Adrenal gland (tissue), 12 donors: ENCODE measurements around the gene KRTAP10-3. TPM values are rescaled to one million over a fixed set of nuclear protein-coding genes. Genes with fewer than 3 reads are reported as not detected.
"Not testable (repeated sequence)": the region's sequence is repeated elsewhere in the genome, so short reads cannot be mapped to it uniquely, and the experiment has no call there.

Source experiments
- DNase-seq, 7 donors: peaks; one replicate each; pipeline ENCODE4 v3.0.0-alpha.2; 2019 to 2020
- H3K27ac ChIP-seq, 5 donors: fragments of 200-600 bp; sonication (generic) in 4 of 5; 1 replicate in 3 of 5; 2 replicates in 2 of 5; pipeline versions ENCODE4 v1.5.1 to v1.8.0; 2016 to 2020; ENCODE audit warnings: mild to moderate bottlenecking in 1 of 5
- H3K27me3 ChIP-seq: fragments of 200-600 bp; 2 replicates; pipeline ENCODE4 v1.8.0; 2021
- H3K36me3 ChIP-seq, 2 donors: fragments of 200-600 bp; replicated peaks in 1 of 2; 1 replicate in 1 of 2; 2 replicates in 1 of 2; pipeline versions ENCODE4 v1.5.1 to v1.8.0; 2018 to 2022
- H3K4me1 ChIP-seq, 2 donors: fragments of 200-600 bp; replicated peaks in 1 of 2; 1 replicate in 1 of 2; 2 replicates in 1 of 2; pipeline versions ENCODE4 v1.5.1 to v1.8.0; 2018 to 2021
- H3K4me3 ChIP-seq, 4 donors: fragments of 200-600 bp; sonication (generic) in 3 of 4; one replicate each; pipeline ENCODE4 v1.5.1; 2016 to 2018
- H3K9me3 ChIP-seq, 3 donors: fragments of 200-600 bp; sonication (generic) in 1 of 3; replicated peaks in 1 of 3; 1 replicate in 2 of 3; 2 replicates in 1 of 3; pipeline versions ENCODE4 v1.5.1 to v1.8.0; 2016 to 2021
- CTCF ChIP-seq, 6 experiments: fragments of 450-650 bp in 4 of 6; fragments of 200-600 bp in 2 of 6; sonication (generic) in 1 of 6; IDR thresholded peaks; 1 replicate in 5 of 6; 2 replicates in 1 of 6; pipeline versions ENCODE4 v1.5.1 to v1.8.0; 2016 to 2021; ENCODE audit warnings: antibody characterized with exemption in 6 of 6, mild to moderate bottlenecking in 2 of 6, moderate library complexity in 1 of 6
- POLR2A ChIP-seq, 2 donors: fragments of 450-650 bp; IDR thresholded peaks; one replicate each; pipeline ENCODE4 v1.6.1; 2017; ENCODE audit warnings: antibody characterized with exemption in 2 of 2, mild to moderate bottlenecking in 2 of 2, moderate library complexity in 1 of 2
- WGBS, 4 donors: extraction: QIAGEN DNeasy Blood & Tissue Kit in 2 of 4; methylation state at CpG; one replicate each; pipeline versions ENCODE4 v1.1.5 to v1.1.7; 2013 to 2017; 5-methylcytosine and 5-hydroxymethylcytosine counted together
- intact Hi-C, 2 donors: fragments of 100-400 bp; cut with DNase I; formaldehyde crosslinking; loops; one replicate each; pipeline versions ENCODE4 v1.14.1 to v1.15.0; 2022 to 2023
- polyA plus RNA-seq, 3 donors: library from polyadenylated mRNA; stranded (reverse); fragments of 200-250 nt in 2 of 3; fragments of 350-450 nt in 1 of 3; fragmentation: Illumina TruSeq in 1 of 3; extraction: RNeasy Lipid Tissue Mini Kit (QIAGEN cat#74804) in 1 of 3; gene quantifications; one replicate each; pipeline ENCODE4 v1.2.3, GENCODE V29; 2013 to 2014
- total RNA-seq, 9 donors: library from RNA; depleted of rRNA in 4 of 9; stranded (reverse); fragments of >200 nt in 4 of 9; fragments of 120-200 nt in 1 of 9; fragmentation: NEBNext Ultra II Directional in 1 of 9; extraction: Animal tissue kit (Norgen Biotek cat#: 25700) in 1 of 9; gene quantifications; one replicate each; pipeline versions ENCODE4 v1.1.0 to v1.2.4, GENCODE V29; 2013 to 2023
- donor health status: healthy with polysubstance abuse.
- donor health status: Bipolar disorder and iron deficiency.
- donor health status: DM: yes; HTN: yes; CAD: no.
- donor health status: DM: no; HTN: no; CAD: no.
- donor health status: DM: no; HTN: no; CAD: no.
- donor health status: DM: yes; HTN: yes; CAD: no.

Gene KRTAP10-3
- total and polyA plus RNA-seq, 12 donors = not detected

DNA sequence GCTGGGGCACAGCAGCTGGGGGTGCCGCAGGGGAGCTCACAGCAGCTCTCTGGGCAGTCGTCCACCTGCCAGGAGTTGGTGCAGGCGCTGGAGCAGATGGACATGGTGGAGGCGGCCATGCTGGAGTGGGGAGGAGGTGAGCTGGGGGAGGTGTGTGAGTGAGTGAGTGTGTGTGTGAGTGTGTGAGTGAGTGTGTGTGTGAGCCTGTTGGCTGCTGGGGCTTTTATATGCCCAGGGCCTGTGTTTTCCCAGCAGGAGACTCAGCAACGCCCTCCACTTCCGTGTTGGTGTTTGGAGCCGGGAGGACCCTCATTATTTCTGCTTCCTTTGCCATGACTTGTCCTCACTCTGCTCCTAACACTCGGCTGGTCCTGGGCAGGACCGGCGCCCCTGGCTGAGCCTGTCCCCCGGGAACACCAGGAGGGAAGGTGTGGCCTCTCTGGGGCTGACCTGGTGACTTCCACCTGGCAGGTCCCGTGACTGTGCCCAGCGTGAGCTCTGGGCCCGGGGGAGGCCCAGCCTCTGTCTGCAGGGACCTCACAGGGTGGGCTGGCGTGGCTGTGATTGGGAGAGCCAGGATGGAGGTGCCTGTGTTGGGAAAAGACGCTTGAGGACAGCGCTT, 7.1 kb downstream of the KRTAP10-3 start, which contains the start of gene KRTAP10-2:
Gene KRTAP10-2 (minus strand): TSS at position 166 of the 622 bp plus-strand sequence. CDS start 47 bp downstream, at position 119.
- WGBS, 4 donors = 57 to 66% (median 63%) methylated on average over 14 to 17 of the region's 17 CpGs
- intact Hi-C loops = loop anchor here in 1 of 2 donors (10.0 kb wide), 1 partner anchor 203 kb away; no protein-coding TSS in a partner anchor

GRCh38 chr21:44550807-44551206, 7.8 kb downstream of the KRTAP10-3 start:
- Histone ChIP-seq H3K4me1 (no peaks in the 10 kb centered on the region), H3K36me3 (no peaks in the 10 kb centered on the region), H3K9me3 (peaks cover 0 to 8% (median 0%) of the 10 kb centered on the region in 3 donors), H3K4me3 (no peak overlapping the region), H3K27me3 (peaks cover 7% of the 10 kb centered on the region), H3K27ac (no peak overlapping the region)
- intact Hi-C loops = loop anchor here in 1 of 2 donors (10.0 kb wide), 1 partner anchor 204 kb away; no protein-coding TSS in a partner anchor
- peak in 1 of 7 donors; percentile 13 for DNase-seq
- WGBS, 4 donors = 48 to 54% (median 54%) methylated on average over 6 to 10 of the region's 10 CpGs; no CpG with 5 or more reads in 1 of the 4 donors
- TF ChIP-seq POLR2A (IDR thresholded peaks at IDR 0.05) (no peak), CTCF (IDR thresholded peaks at IDR 0.05) (no peak)

More for the DNA sequence above, 7.1 kb downstream of the KRTAP10-3 start, which contains the start of gene KRTAP10-2:
- TF ChIP-seq POLR2A (IDR thresholded peaks at IDR 0.05) (no peak), CTCF (IDR thresholded peaks at IDR 0.05) (no peak)
- no peak within 1 kb of the TSS for H3K27ac ChIP-seq
- DNase-seq = peak in 1 of 7 donors; percentile 11
- no peaks in the 10 kb centered on the region for H3K36me3 ChIP-seq
- H3K4me3 ChIP-seq = no peak within 1 kb of the TSS
- peaks cover 0 to 8% (median 0%) of the 10 kb centered on the region in 3 donors for H3K9me3 ChIP-seq
- H3K27me3 ChIP-seq = peaks cover 14% of the 10 kb centered on the region
- H3K4me1 ChIP-seq = no peaks in the 10 kb centered on the region

- H3K4me1 ChIP-seq, H3K36me3 ChIP-seq, H3K27me3 ChIP-seq, H3K27ac ChIP-seq, DNase-seq, H3K4me3 ChIP-seq, H3K9me3 ChIP-seq: not testable (repeated sequence)
- WGBS, 4 donors = 26 to 67% (median 35%) methylated on average over 1 to 17 of the region's 17 CpGs
- intact Hi-C loops = loop anchor here in 1 of 2 donors (10.0 kb wide), 1 partner anchor 205 kb away; no protein-coding TSS in a partner anchor
These were observed 8.3 kb downstream of the KRTAP10-3 start for GRCh38 chr21:44550285-44550684.

GRCh38 chr21:44549525-44550211, 8.9 kb downstream of the KRTAP10-3 start:
- Histone ChIP-seq H3K36me3 (no peaks in the 10 kb centered on the region), H3K4me3 (no peak overlapping the region), H3K9me3 (peaks cover 0 to 8% (median 0%) of the 10 kb centered on the region in 3 donors), H3K4me1 (no peaks in the 10 kb centered on the region), H3K27ac (no peak overlapping the region), H3K27me3 (peaks cover 7% of the 10 kb centered on the region)
- TF ChIP-seq POLR2A (IDR thresholded peaks at IDR 0.05) (no peak), CTCF (IDR thresholded peaks at IDR 0.05) (no peak)
- intact Hi-C loops = loop anchor here in 1 of 2 donors (10.0 kb wide), 1 partner anchor 205 kb away; no protein-coding TSS in a partner anchor
- peak in 1 of 7 donors; percentile 39 for DNase-seq
- 62 to 75% (median 72%) methylated on average over 16 to 25 of the region's 25 CpGs for WGBS, 4 donors
